MM.1S (cell line): ENCODE measurements around the gene IMMP2L.

Source experiments
- DNase-seq: peaks from one replicate; pipeline ENCODE4 v3.0.0-alpha.2; 2015
- H2AFZ ChIP-seq: fragments of 300-600 bp; sonication (generic); 2 replicates; pipeline ENCODE4 v1.6.0; 2016; ENCODE audit warnings: antibody characterized with exemption, low read length
- H3F3A ChIP-seq: fragments of 300-600 bp; sonication (generic); 2 replicates; pipeline ENCODE4 v1.6.1; 2016; ENCODE audit warnings: mild to moderate bottlenecking, antibody characterized with exemption, low read length, moderate library complexity, mixed read lengths; ENCODE audit not compliant: insufficient read depth
- H3K27ac ChIP-seq: fragments of 300-600 bp; sonication (generic); 2 replicates; pipeline ENCODE4 v1.5.1; 2016; ENCODE audit warnings: mild to moderate bottlenecking, low read length
- H3K27me3 ChIP-seq: fragments of 300-600 bp; sonication (generic); replicated peaks from 2 replicates; pipeline ENCODE4 v1.6.0; 2016; ENCODE audit warnings: low read length; ENCODE audit not compliant: insufficient read depth
- H3K36me3 ChIP-seq: fragments of 300-600 bp; sonication (generic); replicated peaks from 2 replicates; pipeline ENCODE4 v1.6.1; 2016; ENCODE audit warnings: mild to moderate bottlenecking, low read length, mixed read lengths; ENCODE audit not compliant: insufficient read depth
- H3K4me1 ChIP-seq: fragments of 300-600 bp; sonication (generic); 2 replicates; pipeline ENCODE4 v1.6.1; 2016; ENCODE audit warnings: low read length, mixed read lengths
- H3K4me2 ChIP-seq: fragments of 300-600 bp; sonication (generic); 2 replicates; pipeline ENCODE4 v1.6.0; 2016; ENCODE audit warnings: low read depth, low read length
- H3K4me3 ChIP-seq: fragments of 300-600 bp; sonication (generic); 2 replicates; pipeline ENCODE4 v1.5.1; 2016; ENCODE audit warnings: low read length, mixed read lengths
- H3K79me2 ChIP-seq: fragments of 300-600 bp; sonication (generic); 2 replicates; pipeline ENCODE4 v1.6.1; 2016; ENCODE audit warnings: mixed run types, low read length, mixed read lengths
- H3K9ac ChIP-seq: fragments of 300-600 bp; sonication (generic); 2 replicates; pipeline ENCODE4 v1.6.1; 2016; ENCODE audit warnings: low read length, mixed read lengths
- H3K9me2 ChIP-seq: fragments of 300-600 bp; sonication (generic); replicated peaks from 2 replicates; pipeline ENCODE4 v1.6.1; 2016; ENCODE audit warnings: mild to moderate bottlenecking, low read length, mixed read lengths; ENCODE audit not compliant: insufficient read depth
- H3K9me3 ChIP-seq: fragments of 300-600 bp; sonication (generic); replicated peaks from 2 replicates; pipeline ENCODE4 v1.6.1; 2016; ENCODE audit warnings: mild to moderate bottlenecking, low read length, mixed read lengths; ENCODE audit not compliant: insufficient read depth
- H4K20me1 ChIP-seq: fragments of 300-600 bp; sonication (generic); 2 replicates; pipeline ENCODE4 v1.6.1; 2016; ENCODE audit warnings: mild to moderate bottlenecking, low read length, moderate library complexity, mixed read lengths; ENCODE audit not compliant: insufficient read depth
- EZH2 ChIP-seq: fragments of 300-600 bp; sonication (generic); optimal IDR thresholded peaks from 2 replicates; pipeline ENCODE3; 2017; ENCODE audit warnings: low read depth, mild to moderate bottlenecking, antibody characterized with exemption, low read length, mixed read lengths
- EZH2phosphoT487 ChIP-seq: fragments of 300-600 bp; sonication (generic); IDR thresholded peaks from 2 replicates; pipeline ENCODE4 v1.6.1; 2018; ENCODE audit warnings: antibody characterized with exemption, low read length
- TF ChIP-seq, protein P1 (sequence below): fragments of 300-600 bp; sonication (generic); IDR thresholded peaks from 2 replicates; pipeline ENCODE4 v1.5.1; 2016; ENCODE audit warnings: antibody characterized with exemption, low read length, mixed read lengths

Gene IMMP2L

DNA sequence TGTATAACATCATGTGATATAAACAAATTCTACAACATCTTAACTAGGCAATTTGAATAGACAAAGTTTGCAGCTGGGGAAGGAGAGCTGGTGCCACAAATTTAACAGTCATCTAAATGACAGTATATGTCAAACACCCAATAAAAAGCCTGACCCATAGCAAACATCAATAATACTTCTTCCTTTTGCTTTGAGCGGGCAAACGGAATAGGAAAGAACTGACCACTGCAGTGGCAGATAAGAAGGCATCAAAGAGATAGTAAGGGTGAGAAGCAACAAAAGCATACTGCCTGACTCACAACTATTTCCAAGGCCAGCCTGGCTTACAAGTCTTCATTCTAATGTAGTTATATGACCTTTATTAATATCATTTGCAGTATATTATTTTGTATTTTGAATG lies 371.5 kb downstream of the IMMP2L start:
- no peaks in the 10 kb centered on the region for H3K36me3 ChIP-seq
- no peaks in the 10 kb centered on the region for H3K79me2 ChIP-seq
- no peak overlapping the region for H3K27ac ChIP-seq
- H3K9me3 ChIP-seq, result no peaks in the 10 kb centered on the region
- H3K4me1 ChIP-seq, result no peaks in the 10 kb centered on the region
- H3K9ac ChIP-seq, result no peak overlapping the region
- H4K20me1 ChIP-seq, result no peaks in the 10 kb centered on the region
- H3K4me3 ChIP-seq, result no peak overlapping the region
- no peak for DNase-seq
- H3F3A ChIP-seq, result no peaks in the 10 kb centered on the region
- no peak overlapping the region for H2AFZ ChIP-seq
- no peaks in the 10 kb centered on the region for H3K9me2 ChIP-seq
- no peak overlapping the region for H3K4me2 ChIP-seq
- TF ChIP-seq EZH2, result no peak
- TF ChIP-seq EZH2phosphoT487, result no peak
- TF ChIP-seq, protein P1, sequence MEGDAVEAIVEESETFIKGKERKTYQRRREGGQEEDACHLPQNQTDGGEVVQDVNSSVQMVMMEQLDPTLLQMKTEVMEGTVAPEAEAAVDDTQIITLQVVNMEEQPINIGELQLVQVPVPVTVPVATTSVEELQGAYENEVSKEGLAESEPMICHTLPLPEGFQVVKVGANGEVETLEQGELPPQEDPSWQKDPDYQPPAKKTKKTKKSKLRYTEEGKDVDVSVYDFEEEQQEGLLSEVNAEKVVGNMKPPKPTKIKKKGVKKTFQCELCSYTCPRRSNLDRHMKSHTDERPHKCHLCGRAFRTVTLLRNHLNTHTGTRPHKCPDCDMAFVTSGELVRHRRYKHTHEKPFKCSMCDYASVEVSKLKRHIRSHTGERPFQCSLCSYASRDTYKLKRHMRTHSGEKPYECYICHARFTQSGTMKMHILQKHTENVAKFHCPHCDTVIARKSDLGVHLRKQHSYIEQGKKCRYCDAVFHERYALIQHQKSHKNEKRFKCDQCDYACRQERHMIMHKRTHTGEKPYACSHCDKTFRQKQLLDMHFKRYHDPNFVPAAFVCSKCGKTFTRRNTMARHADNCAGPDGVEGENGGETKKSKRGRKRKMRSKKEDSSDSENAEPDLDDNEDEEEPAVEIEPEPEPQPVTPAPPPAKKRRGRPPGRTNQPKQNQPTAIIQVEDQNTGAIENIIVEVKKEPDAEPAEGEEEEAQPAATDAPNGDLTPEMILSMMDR, result no peak
- H3K27me3 ChIP-seq, result no peaks in the 10 kb centered on the region

DNA sequence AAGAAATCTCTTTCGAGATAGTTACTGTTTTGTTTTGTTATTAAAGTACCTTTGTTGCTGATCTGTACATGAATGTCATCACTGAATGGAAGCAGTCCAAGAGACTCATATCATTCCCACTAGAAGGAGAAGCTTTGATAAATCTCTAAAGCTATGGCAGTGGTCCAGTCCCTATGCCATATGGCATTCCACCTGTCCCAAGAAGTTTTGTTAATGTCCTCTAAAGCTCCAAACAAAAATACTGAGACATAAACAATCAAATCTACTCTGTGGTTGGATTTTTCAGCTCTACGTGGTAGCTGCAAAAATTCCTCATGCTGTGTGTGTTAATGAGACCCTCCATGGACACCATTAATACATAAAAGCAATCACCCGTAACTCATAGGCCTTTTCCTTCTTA lies 377.3 kb downstream of the IMMP2L start:
- Histone ChIP-seq H3K27me3 (no peaks in the 10 kb centered on the region), H3K9me3 (no peaks in the 10 kb centered on the region), H3K9me2 (no peaks in the 10 kb centered on the region), H3K4me2 (no peak overlapping the region), H2AFZ (no peak overlapping the region), H3K79me2 (no peaks in the 10 kb centered on the region), H3F3A (no peaks in the 10 kb centered on the region), H3K27ac (no peak overlapping the region), H4K20me1 (no peaks in the 10 kb centered on the region), H3K36me3 (no peaks in the 10 kb centered on the region), H3K4me1 (no peaks in the 10 kb centered on the region), H3K9ac (no peak overlapping the region), H3K4me3 (no peak overlapping the region)
- DNase-seq, result no peak
- TF ChIP-seq, protein P1, result no peak
- TF ChIP-seq EZH2phosphoT487, result no peak

DNA sequence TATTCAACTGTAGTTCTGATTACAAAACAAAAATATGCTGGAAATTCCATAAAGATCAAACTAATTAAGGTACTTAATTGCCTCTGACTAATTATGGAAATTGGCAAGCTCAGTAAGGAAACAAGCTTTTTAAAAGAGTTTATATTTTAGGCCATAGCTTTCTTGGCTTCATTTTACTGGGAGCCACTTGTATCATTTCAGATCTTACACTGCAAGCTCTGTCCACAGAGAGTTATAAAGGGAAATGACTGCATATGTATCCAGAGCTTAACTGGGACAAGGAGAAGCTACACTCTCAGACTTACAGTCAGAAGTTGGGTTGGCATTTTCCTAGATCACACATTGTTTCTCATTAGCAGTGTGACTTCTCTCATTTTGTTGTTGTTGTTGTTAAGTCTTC lies 379.0 kb downstream of the IMMP2L start:
- DNase-seq, result no peak
- Histone ChIP-seq H3K9me2 (no peaks in the 10 kb centered on the region), H2AFZ (no peak overlapping the region)

More for the DNA sequence above, 379.0 kb downstream of the IMMP2L start:
- H3K36me3 ChIP-seq, result no peaks in the 10 kb centered on the region
- no peaks in the 10 kb centered on the region for H3K79me2 ChIP-seq
- no peaks in the 10 kb centered on the region for H3K4me1 ChIP-seq
- H4K20me1 ChIP-seq, result no peaks in the 10 kb centered on the region
- H3K9me3 ChIP-seq, result no peaks in the 10 kb centered on the region
- no peak for TF ChIP-seq EZH2phosphoT487
- TF ChIP-seq EZH2, result no peak
- TF ChIP-seq, protein P1, result no peak
- H3K4me3 ChIP-seq, result no peak overlapping the region
- H3K27ac ChIP-seq, result no peak overlapping the region
- H3K9ac ChIP-seq, result no peak overlapping the region
- H3F3A ChIP-seq, result no peaks in the 10 kb centered on the region
- no peak overlapping the region for H3K4me2 ChIP-seq
- no peaks in the 10 kb centered on the region for H3K27me3 ChIP-seq
